ENCODE results near the gene CDK6.

CDK6 gene

GRCh38 chr7:92622030-92622429 is 214.3 kb downstream of the CDK6 start:
- DNase-seq (ENCODE audit: low read depth), result no peak
- H3K4me3 ChIP-seq (ENCODE audit: low read length), result no peak overlapping the region
- TF ChIP-seq CTCF (conservative IDR thresholded peaks at IDR 0.05; ENCODE audit: low read depth, low read length), result no peak

DNA sequence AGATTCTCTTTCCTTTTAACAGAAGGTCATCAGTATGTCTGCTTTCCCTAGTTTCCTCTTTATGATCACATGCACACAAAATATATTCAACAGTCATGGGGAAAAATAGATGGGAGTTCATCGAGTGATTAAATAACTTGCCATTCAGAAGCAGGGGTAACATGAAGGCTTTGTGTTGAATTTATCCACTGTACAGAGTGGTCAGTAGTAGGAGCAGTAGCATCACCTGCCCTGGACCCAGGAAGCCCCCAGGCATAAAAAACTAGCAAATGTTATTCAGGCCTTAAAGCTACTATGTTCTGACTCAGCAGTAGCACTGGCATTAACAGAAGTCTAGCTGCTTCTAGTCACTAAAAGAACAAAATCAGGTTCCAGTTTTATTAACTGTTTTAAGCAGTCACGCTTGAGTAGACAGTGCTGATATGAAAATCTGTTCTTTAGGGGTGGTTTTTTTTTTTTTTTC is 214.8 kb downstream of the CDK6 start:
- TF ChIP-seq CTCF (conservative IDR thresholded peaks at IDR 0.05; ENCODE audit: low read depth, low read length), result peak; percentile 4
- no peak for DNase-seq (ENCODE audit: low read depth)
- no peak overlapping the region for H3K4me3 ChIP-seq (ENCODE audit: low read length)

GRCh38 chr7:92621026-92621540 is 215.3 kb downstream of the CDK6 start:
- peak; percentile 79 for DNase-seq (ENCODE audit: low read depth)
- H3K4me3 ChIP-seq (ENCODE audit: low read length), result no peak overlapping the region
- peak; percentile 75 for TF ChIP-seq CTCF (conservative IDR thresholded peaks at IDR 0.05; ENCODE audit: low read depth, low read length)

DNA sequence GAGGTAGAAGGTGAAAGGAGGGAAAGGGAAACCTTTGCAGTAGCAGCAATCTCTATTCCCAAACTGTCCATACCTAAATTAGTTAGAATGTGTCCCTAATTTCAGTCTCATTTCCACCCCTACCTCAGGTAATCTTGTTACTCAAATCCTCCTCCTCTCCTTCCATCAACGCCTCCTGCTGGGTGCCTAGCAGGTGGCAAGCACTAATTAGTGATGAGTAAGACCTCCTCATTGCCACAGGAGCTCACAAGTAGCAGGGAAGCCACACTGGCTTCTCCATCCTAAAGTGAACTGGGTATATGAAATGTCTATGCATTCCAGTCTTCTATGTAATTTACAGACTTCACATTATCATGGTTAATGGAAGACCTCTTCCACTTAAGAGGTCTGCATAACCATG is 220.5 kb downstream of the CDK6 start:
- no peak for DNase-seq (ENCODE audit: low read depth)
- no peak overlapping the region for H3K4me3 ChIP-seq (ENCODE audit: low read length)
- peak; percentile 14 for TF ChIP-seq CTCF (conservative IDR thresholded peaks at IDR 0.05; ENCODE audit: low read depth, low read length)

DNA sequence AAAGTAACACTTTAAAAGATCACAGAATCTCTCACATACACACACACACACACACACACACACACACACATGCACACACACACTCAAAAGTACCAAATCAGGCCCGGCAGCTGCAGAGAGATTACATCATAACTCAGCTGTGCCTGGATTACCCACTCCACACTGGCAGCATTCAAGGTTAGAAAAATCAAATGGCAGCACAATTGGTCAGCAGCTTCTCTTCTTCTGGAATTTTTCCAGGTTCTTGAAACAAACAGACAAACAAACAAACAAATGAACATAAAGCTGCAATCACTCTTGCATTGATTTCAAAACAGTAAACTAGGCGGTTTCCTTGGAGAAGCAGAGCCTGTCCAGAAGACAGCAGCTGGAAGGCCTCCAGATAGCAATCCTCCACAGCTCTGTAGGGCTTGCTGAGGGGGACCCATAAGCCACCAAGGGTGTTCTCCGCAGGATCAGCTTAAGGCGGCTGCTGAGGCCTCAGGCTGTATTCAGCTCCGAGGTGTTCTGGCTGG is 221.7 kb downstream of the CDK6 start:
- TF ChIP-seq CTCF (conservative IDR thresholded peaks at IDR 0.05; ENCODE audit: low read depth, low read length), result no peak
- H3K4me3 ChIP-seq (ENCODE audit: low read length), result no peak overlapping the region
- DNase-seq (ENCODE audit: low read depth), result no peak

- DNase-seq (ENCODE audit: low read depth), result no peak
- no peak for TF ChIP-seq CTCF (conservative IDR thresholded peaks at IDR 0.05; ENCODE audit: low read depth, low read length)
- H3K4me3 ChIP-seq (ENCODE audit: low read length), result no peak overlapping the region
Observed at GRCh38 chr7:92613720-92614119, 222.7 kb downstream of the CDK6 start.

- H3K4me3 ChIP-seq (ENCODE audit: low read length), result no peak overlapping the region
- no peak for DNase-seq (ENCODE audit: low read depth)
- TF ChIP-seq CTCF (conservative IDR thresholded peaks at IDR 0.05; ENCODE audit: low read depth, low read length), result no peak
Observed at GRCh38 chr7:92613214-92613613, 223.2 kb downstream of the CDK6 start.

Data from retinal pigment epithelial cell (primary cell).